HepG2 (cell line): Measurements from ENCODE around the gene BICRA. TPM values are rescaled to one million over a fixed set of nuclear protein-coding genes. Genes with fewer than 3 reads are reported as not detected.

Experiments used
- BRD4 ChIP-seq: sonication (generic); formaldehyde crosslinking; IDR thresholded peaks from 2 replicates; pipeline ENCODE4 v1.4.0; 2020; ENCODE audit warnings: missing genetic modification reagents
- HOXD1 ChIP-seq: sonication (generic); formaldehyde crosslinking; IDR thresholded peaks from 2 replicates; pipeline ENCODE4 v1.5.0; 2020; ENCODE audit warnings: missing genetic modification reagents
- KMT2B ChIP-seq: IDR thresholded peaks from 2 replicates; pipeline ENCODE4 v1.6.1; 2016; ENCODE audit warnings: missing genetic modification reagents, missing compliant biosample characterization
- MIXL1 ChIP-seq: IDR thresholded peaks from 2 replicates; pipeline ENCODE4 v1.6.1; 2016
- NBN ChIP-seq: fragments of 450-650 bp; conservative IDR thresholded peaks from 2 replicates; pipeline ENCODE4 v1.6.1; 2017
- RBFOX2 ChIP-seq: fragments of 200-400 bp; formaldehyde crosslinking; IDR thresholded peaks from 2 replicates; pipeline ENCODE4 v1.6.1; 2017; ENCODE audit warnings: low read depth, mild to moderate bottlenecking, low read length
- SAP130 ChIP-seq: IDR thresholded peaks from 2 replicates; pipeline ENCODE4 v1.6.1; 2016; ENCODE audit warnings: low read depth
- SPEN ChIP-seq: sonication (generic); formaldehyde crosslinking; IDR thresholded peaks from 2 replicates; pipeline ENCODE4 v1.5.1; 2020; ENCODE audit warnings: low read depth, mild to moderate bottlenecking, missing genetic modification reagents
- ZNF367 ChIP-seq: sonication (generic); formaldehyde crosslinking; IDR thresholded peaks from 2 replicates; pipeline ENCODE4 v1.4.0; 2020; ENCODE audit warnings: missing genetic modification reagents, borderline replicate concordance
- ZNF484 ChIP-seq: sonication (generic); formaldehyde crosslinking; IDR thresholded peaks from 2 replicates; pipeline ENCODE4 v1.5.1; 2020; ENCODE audit warnings: mild to moderate bottlenecking, low read depth, missing genetic modification reagents, borderline replicate concordance
- ZNF567 ChIP-seq: sonication (generic); formaldehyde crosslinking; IDR thresholded peaks from 2 replicates; pipeline ENCODE4 v1.8.1; 2023; ENCODE audit warnings: mild to moderate bottlenecking, missing genetic modification reagents, borderline replicate concordance
- polyA plus RNA-seq, 8 experiments: library from polyadenylated mRNA; depleted of rRNA in 3 of 8; stranded (reverse) in 7 of 8; unstranded in 1 of 8; fragments of >200 nt; fragmentation: Illumina TruSeq in 4 of 8; extraction: Trizol in 4 of 8; gene quantifications; 2 replicates each; pipeline versions ENCODE4 v1.2.1 to v1.2.3, GENCODE V29; 2011 to 2016; ENCODE audit warnings: low read depth in 4 of 8, missing spikeins in 1 of 8, mixed read lengths in 1 of 8; ENCODE audit not compliant: insufficient read depth in 1 of 8
- total RNA-seq, 5 experiments: library from RNA; depleted of rRNA; stranded (reverse); fragments of >200 nt; fragmentation: Illumina TruSeq; extraction: Trizol; gene quantifications; 2 replicates each; pipeline ENCODE4 v1.2.3, GENCODE V29; 2016; ENCODE audit warnings: low read depth in 1 of 5
- TF ChIP-seq, protein P1 (sequence below): sonication (generic); formaldehyde crosslinking; IDR thresholded peaks from 2 replicates; pipeline ENCODE4 v1.9.0; 2021; ENCODE audit warnings: missing genetic modification reagents, mild to moderate bottlenecking, borderline replicate concordance
- TF ChIP-seq, protein P2 (sequence below): sonication (generic); formaldehyde crosslinking; IDR thresholded peaks from 2 replicates; pipeline ENCODE4 v1.5.1; 2020; ENCODE audit warnings: missing genetic modification reagents, mild to moderate bottlenecking, borderline replicate concordance
- TF ChIP-seq, protein P3 (sequence below): sonication (generic); formaldehyde crosslinking; IDR thresholded peaks from 2 replicates; pipeline ENCODE4 v1.9.0; 2021; ENCODE audit warnings: mild to moderate bottlenecking, missing genetic modification reagents
- TF ChIP-seq, protein P4 (sequence below): sonication (generic); formaldehyde crosslinking; IDR thresholded peaks from 2 replicates; pipeline ENCODE4 v1.8.0; 2022; ENCODE audit warnings: mild to moderate bottlenecking, missing genetic modification reagents

The BICRA gene
- total and polyA plus RNA-seq, 2 of the 13 experiments (the other 11 are each of a cell fraction or from before 2014, with no cell fraction given): 0.55 to 0.71 TPM

DNA sequence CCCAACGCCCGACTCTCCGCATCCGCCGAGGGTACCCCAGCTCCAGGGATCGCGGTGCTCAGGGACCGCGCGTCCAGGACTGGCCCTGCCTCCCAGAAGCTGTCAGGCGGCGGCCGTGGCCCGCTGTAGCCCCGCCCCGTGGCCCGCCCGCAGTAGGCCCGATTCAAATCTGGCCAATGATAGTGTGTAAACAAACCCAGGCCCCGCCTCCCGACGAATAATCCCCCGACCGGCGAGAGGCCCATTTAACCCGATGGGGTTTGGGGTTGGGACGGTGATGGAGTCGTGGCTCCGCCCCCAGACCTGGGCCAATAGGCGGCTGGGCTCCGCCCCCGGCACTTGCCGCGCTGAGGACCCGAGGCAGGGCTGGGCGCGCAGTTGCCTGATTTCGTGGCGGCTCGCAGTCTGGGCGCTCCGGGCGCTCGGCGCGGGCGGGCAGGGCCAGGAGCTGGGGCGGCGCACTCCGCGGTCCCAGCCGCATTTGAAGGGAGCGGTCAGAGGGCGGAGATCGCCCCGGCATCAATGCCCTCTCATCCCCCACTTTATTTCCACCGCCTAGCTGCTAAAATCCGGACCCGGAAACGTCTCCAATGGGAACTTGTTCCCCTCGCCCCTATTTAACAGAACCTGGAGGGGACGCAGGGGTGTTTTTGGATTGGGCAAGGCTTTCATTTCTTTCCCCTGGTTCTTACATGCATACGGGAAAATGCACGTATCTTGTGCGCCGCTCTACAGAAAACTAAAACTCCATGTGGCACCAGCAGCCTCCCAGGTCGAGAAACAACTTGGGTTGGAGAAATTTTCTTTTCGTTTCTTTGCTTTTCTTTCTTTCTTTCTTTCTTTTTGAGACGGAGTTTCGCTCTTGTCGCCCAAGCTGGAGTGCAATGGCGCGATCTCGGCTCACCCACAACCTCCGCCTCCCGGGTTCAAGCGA is 8.4 kb upstream of the BICRA start (continued):
- TF ChIP-seq SAP130 (peak; percentile 93), KMT2B (CRISPR knock-in tag) (peak; percentile 46; the same call in 1 of the 2 replicates), RBFOX2 (peak; percentile 87), MIXL1 (CRISPR knock-in tag) (0 out of 2 replicates have a peak, but pooled peaks have one; percentile 13), SPEN (CRISPR knock-in tag) (peak; percentile 75), ZNF367 (CRISPR knock-in tag) (no peak), NBN (no peak), ZNF484 (no peak), HOXD1 (CRISPR knock-in tag) (no peak), ZNF567 (CRISPR knock-in tag) (0 out of 2 replicates have a peak, but pooled peaks have one; percentile 57), BRD4 (CRISPR knock-in tag) (0 out of 2 replicates have a peak, but pooled peaks have one; percentile 59)
- TF ChIP-seq, protein P1, sequence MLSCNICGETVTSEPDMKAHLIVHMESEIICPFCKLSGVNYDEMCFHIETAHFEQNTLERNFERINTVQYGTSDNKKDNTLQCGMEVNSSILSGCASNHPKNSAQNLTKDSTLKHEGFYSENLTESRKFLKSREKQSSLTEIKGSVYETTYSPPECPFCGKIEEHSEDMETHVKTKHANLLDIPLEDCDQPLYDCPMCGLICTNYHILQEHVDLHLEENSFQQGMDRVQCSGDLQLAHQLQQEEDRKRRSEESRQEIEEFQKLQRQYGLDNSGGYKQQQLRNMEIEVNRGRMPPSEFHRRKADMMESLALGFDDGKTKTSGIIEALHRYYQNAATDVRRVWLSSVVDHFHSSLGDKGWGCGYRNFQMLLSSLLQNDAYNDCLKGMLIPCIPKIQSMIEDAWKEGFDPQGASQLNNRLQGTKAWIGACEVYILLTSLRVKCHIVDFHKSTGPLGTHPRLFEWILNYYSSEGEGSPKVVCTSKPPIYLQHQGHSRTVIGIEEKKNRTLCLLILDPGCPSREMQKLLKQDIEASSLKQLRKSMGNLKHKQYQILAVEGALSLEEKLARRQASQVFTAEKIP (CRISPR knock-in tag): no peak
- TF ChIP-seq, protein P2, sequence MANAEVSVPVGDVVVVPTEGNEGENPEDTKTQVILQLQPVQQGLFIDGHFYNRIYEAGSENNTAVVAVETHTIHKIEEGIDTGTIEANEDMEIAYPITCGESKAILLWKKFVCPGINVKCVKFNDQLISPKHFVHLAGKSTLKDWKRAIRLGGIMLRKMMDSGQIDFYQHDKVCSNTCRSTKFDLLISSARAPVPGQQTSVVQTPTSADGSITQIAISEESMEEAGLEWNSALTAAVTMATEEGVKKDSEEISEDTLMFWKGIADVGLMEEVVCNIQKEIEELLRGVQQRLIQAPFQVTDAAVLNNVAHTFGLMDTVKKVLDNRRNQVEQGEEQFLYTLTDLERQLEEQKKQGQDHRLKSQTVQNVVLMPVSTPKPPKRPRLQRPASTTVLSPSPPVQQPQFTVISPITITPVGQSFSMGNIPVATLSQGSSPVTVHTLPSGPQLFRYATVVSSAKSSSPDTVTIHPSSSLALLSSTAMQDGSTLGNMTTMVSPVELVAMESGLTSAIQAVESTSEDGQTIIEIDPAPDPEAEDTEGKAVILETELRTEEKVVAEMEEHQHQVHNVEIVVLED (CRISPR knock-in tag): peak; percentile 61; the same call in 1 of the 2 replicates
- TF ChIP-seq, protein P3, sequence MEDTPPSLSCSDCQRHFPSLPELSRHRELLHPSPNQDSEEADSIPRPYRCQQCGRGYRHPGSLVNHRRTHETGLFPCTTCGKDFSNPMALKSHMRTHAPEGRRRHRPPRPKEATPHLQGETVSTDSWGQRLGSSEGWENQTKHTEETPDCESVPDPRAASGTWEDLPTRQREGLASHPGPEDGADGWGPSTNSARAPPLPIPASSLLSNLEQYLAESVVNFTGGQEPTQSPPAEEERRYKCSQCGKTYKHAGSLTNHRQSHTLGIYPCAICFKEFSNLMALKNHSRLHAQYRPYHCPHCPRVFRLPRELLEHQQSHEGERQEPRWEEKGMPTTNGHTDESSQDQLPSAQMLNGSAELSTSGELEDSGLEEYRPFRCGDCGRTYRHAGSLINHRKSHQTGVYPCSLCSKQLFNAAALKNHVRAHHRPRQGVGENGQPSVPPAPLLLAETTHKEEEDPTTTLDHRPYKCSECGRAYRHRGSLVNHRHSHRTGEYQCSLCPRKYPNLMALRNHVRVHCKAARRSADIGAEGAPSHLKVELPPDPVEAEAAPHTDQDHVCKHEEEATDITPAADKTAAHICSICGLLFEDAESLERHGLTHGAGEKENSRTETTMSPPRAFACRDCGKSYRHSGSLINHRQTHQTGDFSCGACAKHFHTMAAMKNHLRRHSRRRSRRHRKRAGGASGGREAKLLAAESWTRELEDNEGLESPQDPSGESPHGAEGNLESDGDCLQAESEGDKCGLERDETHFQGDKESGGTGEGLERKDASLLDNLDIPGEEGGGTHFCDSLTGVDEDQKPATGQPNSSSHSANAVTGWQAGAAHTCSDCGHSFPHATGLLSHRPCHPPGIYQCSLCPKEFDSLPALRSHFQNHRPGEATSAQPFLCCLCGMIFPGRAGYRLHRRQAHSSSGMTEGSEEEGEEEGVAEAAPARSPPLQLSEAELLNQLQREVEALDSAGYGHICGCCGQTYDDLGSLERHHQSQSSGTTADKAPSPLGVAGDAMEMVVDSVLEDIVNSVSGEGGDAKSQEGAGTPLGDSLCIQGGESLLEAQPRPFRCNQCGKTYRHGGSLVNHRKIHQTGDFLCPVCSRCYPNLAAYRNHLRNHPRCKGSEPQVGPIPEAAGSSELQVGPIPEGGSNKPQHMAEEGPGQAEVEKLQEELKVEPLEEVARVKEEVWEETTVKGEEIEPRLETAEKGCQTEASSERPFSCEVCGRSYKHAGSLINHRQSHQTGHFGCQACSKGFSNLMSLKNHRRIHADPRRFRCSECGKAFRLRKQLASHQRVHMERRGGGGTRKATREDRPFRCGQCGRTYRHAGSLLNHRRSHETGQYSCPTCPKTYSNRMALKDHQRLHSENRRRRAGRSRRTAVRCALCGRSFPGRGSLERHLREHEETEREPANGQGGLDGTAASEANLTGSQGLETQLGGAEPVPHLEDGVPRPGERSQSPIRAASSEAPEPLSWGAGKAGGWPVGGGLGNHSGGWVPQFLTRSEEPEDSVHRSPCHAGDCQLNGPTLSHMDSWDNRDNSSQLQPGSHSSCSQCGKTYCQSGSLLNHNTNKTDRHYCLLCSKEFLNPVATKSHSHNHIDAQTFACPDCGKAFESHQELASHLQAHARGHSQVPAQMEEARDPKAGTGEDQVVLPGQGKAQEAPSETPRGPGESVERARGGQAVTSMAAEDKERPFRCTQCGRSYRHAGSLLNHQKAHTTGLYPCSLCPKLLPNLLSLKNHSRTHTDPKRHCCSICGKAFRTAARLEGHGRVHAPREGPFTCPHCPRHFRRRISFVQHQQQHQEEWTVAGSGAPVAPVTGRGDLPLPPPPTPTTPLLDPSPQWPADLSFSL (CRISPR knock-in tag): no peak
- TF ChIP-seq, protein P4, sequence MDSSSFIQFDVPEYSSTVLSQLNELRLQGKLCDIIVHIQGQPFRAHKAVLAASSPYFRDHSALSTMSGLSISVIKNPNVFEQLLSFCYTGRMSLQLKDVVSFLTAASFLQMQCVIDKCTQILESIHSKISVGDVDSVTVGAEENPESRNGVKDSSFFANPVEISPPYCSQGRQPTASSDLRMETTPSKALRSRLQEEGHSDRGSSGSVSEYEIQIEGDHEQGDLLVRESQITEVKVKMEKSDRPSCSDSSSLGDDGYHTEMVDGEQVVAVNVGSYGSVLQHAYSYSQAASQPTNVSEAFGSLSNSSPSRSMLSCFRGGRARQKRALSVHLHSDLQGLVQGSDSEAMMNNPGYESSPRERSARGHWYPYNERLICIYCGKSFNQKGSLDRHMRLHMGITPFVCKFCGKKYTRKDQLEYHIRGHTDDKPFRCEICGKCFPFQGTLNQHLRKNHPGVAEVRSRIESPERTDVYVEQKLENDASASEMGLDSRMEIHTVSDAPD (CRISPR knock-in tag): peak; percentile 48; the same call in 1 of the 2 replicates
